Motor neuron (in vitro differentiated cells): ENCODE results near the gene CPSF6. TPM values are rescaled to one million over a fixed set of nuclear protein-coding genes. Genes with fewer than 3 reads are reported as not detected.

Experiments used
- ATAC-seq, 8 experiments: fragments of 200-7000 bp; cut with Tn5 transposase; replicated peaks in 6 of 8; 2 replicates each; pipeline ENCODE4 v1.8.0; 2021; ENCODE audit warnings: mild to moderate bottlenecking in 8 of 8, moderate library complexity in 8 of 8
- H3K27ac ChIP-seq, 2 donors: fragments of 250-450 bp; sonication (Bioruptor Pico); 2 replicates each; pipeline ENCODE4 v1.9.0; 2021; ENCODE audit warnings: antibody characterized with exemption in 2 of 2, mild to moderate bottlenecking in 2 of 2, moderate library complexity in 1 of 2
- H3K4me1 ChIP-seq, 2 donors: fragments of 250-450 bp; sonication (Bioruptor Pico); replicated peaks in 1 of 2; 2 replicates each; pipeline ENCODE4 v1.6.1; 2021; ENCODE audit warnings: antibody characterized with exemption in 2 of 2, mild to moderate bottlenecking in 2 of 2, moderate library complexity in 1 of 2
- H3K4me3 ChIP-seq, 5 donors: fragments of 250-450 bp; sonication (Bioruptor Pico); 2 replicates each; pipeline ENCODE4 v1.9.0; 2021; ENCODE audit warnings: antibody characterized with exemption in 5 of 5, mild to moderate bottlenecking in 5 of 5, moderate library complexity in 4 of 5
- WGBS, 10 experiments: fragments of 450-650 bp; shearing (Covaris generic); methylation state at CpG; one replicate each; pipeline ENCODE4 v1.0.0; 2022; 5-methylcytosine and 5-hydroxymethylcytosine counted together
- in situ Hi-C, 9 experiments: fragments of 400-800 bp; cut with MboI; loops; one replicate each; pipeline ENCODE4 v1.15.0; 2021; ENCODE audit warnings: low sequenced_read_pairs in 9 of 9, low pct_unique_long_range_greater_than_20kb in 2 of 9; ENCODE audit not compliant: unreplicated experiment in 9 of 9
- total RNA-seq, 8 experiments: library from RNA; unstranded; fragments of 300-600 nt; gene quantifications; 2 replicates each; pipeline versions ENCODE4 v1.2.3 to v1.2.4, GENCODE V29; 2022

The CPSF6 gene
- total RNA-seq, 8 experiments from 2014 or later = 31.1 to 95.1 (median 63.8) TPM

- 81 to 100% (median 95%) methylated on average over 1 to 2 of the region's 2 CpGs; no CpG with 5 or more reads in 1 of the 10 experiments for WGBS, 10 experiments
- ATAC-seq = no peak
- in situ Hi-C loops = no loop called here
- Histone ChIP-seq H3K27ac (no peak overlapping the region), H3K4me3 (no peak overlapping the region), H3K4me1 (no peaks in the 10 kb centered on the region)
These were observed 30.4 kb downstream of the CPSF6 start for GRCh38 chr12:69269736-69270135.

- ATAC-seq = no peak
- in situ Hi-C loops = no loop called here
- WGBS, 10 experiments = 75 to 100% (median 95%) methylated on average over 1 to 5 of the region's 5 CpGs; no CpG with 5 or more reads in 1 of the 10 experiments
- no peak overlapping the region for H3K4me3 ChIP-seq
- H3K4me1 ChIP-seq = no peaks in the 10 kb centered on the region
- no peak overlapping the region for H3K27ac ChIP-seq
These were observed 33.1 kb downstream of the CPSF6 start for GRCh38 chr12:69272511-69272910.

- no peaks in the 10 kb centered on the region for H3K4me1 ChIP-seq
- H3K27ac ChIP-seq = no peak overlapping the region
- no peak overlapping the region for H3K4me3 ChIP-seq
- ATAC-seq = peak in 1 of 8 experiments; percentile 37
- WGBS, 10 experiments = 11 to 100% (median 88%) methylated on average over 1 of the region's 1 CpG; no CpG with 5 or more reads in 5 of the 10 experiments
- in situ Hi-C loops = no loop called here
These were observed 35.5 kb downstream of the CPSF6 start for GRCh38 chr12:69274861-69275260.

GRCh38 chr12:69275471-69275891 lies 36.1 kb downstream of the CPSF6 start:
- no peak overlapping the region for H3K27ac ChIP-seq
- no peak for ATAC-seq

GRCh38 chr12:69278814-69279782 lies 39.7 kb downstream of the CPSF6 start:
- H3K27ac ChIP-seq = no peak overlapping the region
- peak in 1 of 8 experiments; percentile 12 for ATAC-seq
- in situ Hi-C loops = no loop called here
- peaks cover 0 to 3% of the 10 kb centered on the region in 2 donors for H3K4me1 ChIP-seq
- WGBS, 10 experiments = 39 to 98% (median 93%) methylated on average over 3 to 6 of the region's 8 CpGs; no CpG with 5 or more reads in 1 of the 10 experiments
- H3K4me3 ChIP-seq = no peak overlapping the region

More at GRCh38 chr12:69275471-69275891, 36.1 kb downstream of the CPSF6 start:
- Histone ChIP-seq H3K4me3 (no peak overlapping the region), H3K4me1 (no peaks in the 10 kb centered on the region)
- WGBS, 10 experiments = 54 to 100% (median 88%) methylated on average over 1 of the region's 1 CpG; no CpG with 5 or more reads in 3 of the 10 experiments
- in situ Hi-C loops = no loop called here

- in situ Hi-C loops = no loop called here
- ATAC-seq = peak; percentile 67 to 93 (median 78)
- H3K4me3 ChIP-seq = peak overlapping the region in 4 of 5 donors; percentile 5 to 11 (median 8)
- no peak overlapping the region for H3K27ac ChIP-seq
- H3K4me1 ChIP-seq = peaks cover 0 to 11% of the 10 kb centered on the region in 2 donors
- 2 to 14% (median 7%) methylated on average over 2 to 19 of the region's 19 CpGs; no CpG with 5 or more reads in 1 of the 10 experiments for WGBS, 10 experiments
These were observed 44.8 kb downstream of the CPSF6 start for GRCh38 chr12:69284131-69284530.

GRCh38 chr12:69287556-69287955 lies 48.2 kb downstream of the CPSF6 start:
- H3K4me3 ChIP-seq = no peak overlapping the region
- peaks cover 0 to 11% of the 10 kb centered on the region in 2 donors for H3K4me1 ChIP-seq
- H3K27ac ChIP-seq = no peak overlapping the region
- in situ Hi-C loops = no loop called here
- no peak for ATAC-seq
- WGBS, 10 experiments = 17 to 100% (median 59%) methylated on average over 1 to 3 of the region's 3 CpGs; no CpG with 5 or more reads in 4 of the 10 experiments

GRCh38 chr12:69290545-69291277 lies 51.3 kb downstream of the CPSF6 start:
- in situ Hi-C loops = no loop called here
- peak; percentile 72 to 100 (median 93) for ATAC-seq
- 0 to 56% (median 27%) methylated on average over 3 to 9 of the region's 9 CpGs for WGBS, 10 experiments
- Histone ChIP-seq H3K4me1 (no peaks in the 10 kb centered on the region), H3K4me3 (no peak overlapping the region), H3K27ac (no peak overlapping the region)

GRCh38 chr12:69291278-69291593 lies 51.9 kb downstream of the CPSF6 start:
- H3K4me1 ChIP-seq = no peaks in the 10 kb centered on the region
- H3K27ac ChIP-seq = no peak overlapping the region
- in situ Hi-C loops = no loop called here
- no peak for ATAC-seq
- H3K4me3 ChIP-seq = no peak overlapping the region

- Histone ChIP-seq H3K4me3 (no peak overlapping the region), H3K4me1 (no peaks in the 10 kb centered on the region), H3K27ac (no peak overlapping the region)
- WGBS, 10 experiments = 0 to 100% (median 71%) methylated on average over 1 of the region's 1 CpG; no CpG with 5 or more reads in 3 of the 10 experiments
- ATAC-seq = no peak
- in situ Hi-C loops = no loop called here
These were observed 58.8 kb downstream of the CPSF6 start for GRCh38 chr12:69298133-69298532.

- in situ Hi-C loops = no loop called here
- 0 to 100% (median 14%) methylated on average over 1 to 2 of the region's 2 CpGs; no CpG with 5 or more reads in 4 of the 10 experiments for WGBS, 10 experiments
- Histone ChIP-seq H3K27ac (no peak overlapping the region), H3K4me3 (no peak overlapping the region), H3K4me1 (no peaks in the 10 kb centered on the region)
- ATAC-seq = no peak
These were observed 59.6 kb downstream of the CPSF6 start for GRCh38 chr12:69298947-69299346.

- in situ Hi-C loops = no loop called here
- ATAC-seq = no peak
- 8 to 100% (median 86%) methylated on average over 1 of the region's 1 CpG; no CpG with 5 or more reads in 1 of the 10 experiments for WGBS, 10 experiments
- H3K4me1 ChIP-seq = no peaks in the 10 kb centered on the region
- H3K4me3 ChIP-seq = no peak overlapping the region
- H3K27ac ChIP-seq = no peak overlapping the region
These were observed 64.9 kb downstream of the CPSF6 start for GRCh38 chr12:69304284-69304683.

GRCh38 chr12:69309461-69309860 lies 70.1 kb downstream of the CPSF6 start:
- H3K4me3 ChIP-seq = no peak overlapping the region
- no peak overlapping the region for H3K27ac ChIP-seq
- in situ Hi-C loops = no loop called here
- H3K4me1 ChIP-seq = no peaks in the 10 kb centered on the region
- 10 to 94% (median 67%) methylated on average over 1 to 3 of the region's 3 CpGs; no CpG with 5 or more reads in 1 of the 10 experiments for WGBS, 10 experiments
- no peak for ATAC-seq
